GM12892 (cell line): Measurements from ENCODE around the gene LZTS2.

Experiments
- DNase-seq: peaks from one replicate; pipeline ENCODE4 v3.0.0; 2011; ENCODE audit not compliant: insufficient read length
- FAIRE-seq: peaks from 2 replicates; lab custom pipeline; 2011; peaks lifted over from hg19 to GRCh38; lab: Jason Lieb, UNC
- POLR2A ChIP-seq: IDR thresholded peaks from 2 replicates; pipeline ENCODE4 v1.6.1; 2011; ENCODE audit warnings: low read depth, low read length, control low read depth
- POLR2AphosphoS5 ChIP-seq: IDR thresholded peaks from 2 replicates; pipeline ENCODE4 v1.6.1; 2011; ENCODE audit warnings: low read depth, low read length, control low read depth
- TAF1 ChIP-seq: IDR thresholded peaks from 2 replicates; pipeline ENCODE4 v1.6.1; 2011; ENCODE audit warnings: low read depth, mild to moderate bottlenecking, control low read depth, low read length, borderline replicate concordance

LZTS2 gene

DNA sequence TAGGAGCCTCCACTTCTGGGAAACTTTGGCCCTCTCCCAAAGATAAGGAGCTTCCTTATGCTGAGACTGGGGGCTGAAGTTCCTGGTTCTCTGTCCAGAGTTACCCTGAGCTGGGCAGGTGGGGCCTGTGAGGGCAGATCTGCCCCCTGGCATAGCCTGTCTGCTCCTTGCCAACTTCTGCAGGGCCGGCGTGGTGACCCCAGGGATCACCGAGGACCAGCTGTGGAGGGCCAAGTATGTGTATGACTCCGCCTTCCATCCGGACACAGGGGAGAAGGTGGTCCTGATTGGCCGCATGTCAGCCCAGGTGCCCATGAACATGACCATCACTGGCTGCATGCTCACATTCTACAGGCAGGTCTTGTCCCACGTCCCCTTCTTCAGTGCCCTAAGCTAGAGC lies 35.7 kb downstream of the LZTS2 start:
- TF ChIP-seq POLR2AphosphoS5, result no peak
- TF ChIP-seq TAF1, result no peak
- TF ChIP-seq POLR2A, result no peak
- DNase-seq (no peak), FAIRE-seq (no peak)

DNA sequence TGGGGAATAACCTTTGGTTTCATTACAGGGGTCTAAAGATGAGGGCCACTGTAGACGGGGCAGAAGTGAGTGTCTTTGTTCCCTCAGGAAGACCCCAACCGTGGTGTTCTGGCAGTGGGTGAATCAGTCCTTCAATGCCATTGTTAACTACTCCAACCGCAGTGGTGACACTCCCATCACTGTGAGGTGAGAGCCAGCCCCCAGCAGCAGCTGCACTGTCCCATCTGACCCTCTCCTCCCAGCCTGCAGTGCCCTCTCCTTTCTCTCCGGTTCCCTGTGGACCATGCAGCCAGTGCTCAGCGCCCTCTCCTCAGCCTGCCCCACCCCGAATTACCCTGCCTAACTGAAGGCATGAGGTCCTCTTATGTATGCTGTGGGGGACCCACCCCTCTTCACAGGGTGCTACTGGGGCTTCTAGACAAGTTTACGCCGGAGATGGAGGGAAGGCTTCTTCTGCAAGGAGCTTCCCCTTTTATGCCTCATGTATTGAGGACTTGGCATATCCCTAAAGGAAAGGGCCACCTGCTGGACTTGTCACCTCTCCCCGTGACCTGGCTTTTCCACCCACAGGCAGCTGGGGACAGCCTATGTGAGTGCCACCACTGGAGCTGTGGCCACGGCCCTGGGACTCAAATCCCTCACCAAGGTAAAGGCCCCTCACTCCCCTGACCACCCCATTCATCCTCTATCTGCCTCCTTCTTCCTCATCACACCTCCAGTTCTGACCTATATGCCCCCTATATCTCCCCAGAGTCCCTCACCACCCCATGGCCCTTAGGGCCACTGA lies 36.5 kb downstream of the LZTS2 start:
- DNase-seq (no peak), FAIRE-seq (no peak)
- TF ChIP-seq POLR2AphosphoS5 (no peak), TAF1 (no peak), POLR2A (no peak)

DNA sequence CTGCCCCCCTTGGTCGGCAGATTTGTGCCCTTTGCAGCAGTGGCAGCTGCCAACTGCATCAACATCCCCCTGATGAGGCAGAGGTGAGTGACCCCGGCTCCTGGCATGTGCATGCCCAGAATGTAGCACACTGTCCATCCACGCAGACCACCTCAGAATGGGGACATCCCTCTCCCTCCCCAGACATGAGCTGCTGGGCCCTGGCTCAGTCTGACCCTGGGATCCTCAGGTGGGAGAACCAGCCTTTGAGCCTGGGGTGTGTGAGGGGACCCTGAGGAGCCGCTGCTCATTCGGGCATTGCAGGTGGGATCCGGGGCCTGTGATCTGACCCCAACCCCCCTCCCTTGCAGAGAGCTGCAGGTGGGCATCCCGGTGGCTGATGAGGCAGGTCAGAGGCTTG lies 37.1 kb downstream of the LZTS2 start:
- FAIRE-seq (no peak), DNase-seq (no peak)
- no peak for TF ChIP-seq POLR2AphosphoS5
- no peak for TF ChIP-seq POLR2A
- no peak for TF ChIP-seq TAF1

DNA sequence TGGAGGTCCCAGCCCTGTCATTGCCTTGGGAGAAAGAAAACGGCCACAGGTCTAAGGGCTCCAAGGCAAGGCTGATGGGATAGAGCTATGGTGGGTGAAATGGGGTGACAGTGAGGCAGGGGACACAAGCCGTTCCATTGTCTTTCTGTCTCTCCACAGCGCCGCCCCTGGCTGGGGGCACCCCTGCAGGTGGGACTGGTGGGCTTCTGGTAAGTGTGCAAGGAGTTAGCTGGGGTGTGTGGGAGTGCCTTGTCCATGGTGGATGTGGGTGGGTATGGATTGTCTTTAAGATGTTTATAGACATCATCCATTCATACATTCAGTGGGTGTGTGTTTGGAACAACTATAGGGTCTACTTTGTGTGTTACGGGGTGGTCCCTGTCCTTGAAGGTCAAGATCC lies 38.9 kb downstream of the LZTS2 start:
- FAIRE-seq (no peak), DNase-seq (no peak)
- TF ChIP-seq POLR2A, result no peak
- no peak for TF ChIP-seq POLR2AphosphoS5
- TF ChIP-seq TAF1, result no peak

DNA sequence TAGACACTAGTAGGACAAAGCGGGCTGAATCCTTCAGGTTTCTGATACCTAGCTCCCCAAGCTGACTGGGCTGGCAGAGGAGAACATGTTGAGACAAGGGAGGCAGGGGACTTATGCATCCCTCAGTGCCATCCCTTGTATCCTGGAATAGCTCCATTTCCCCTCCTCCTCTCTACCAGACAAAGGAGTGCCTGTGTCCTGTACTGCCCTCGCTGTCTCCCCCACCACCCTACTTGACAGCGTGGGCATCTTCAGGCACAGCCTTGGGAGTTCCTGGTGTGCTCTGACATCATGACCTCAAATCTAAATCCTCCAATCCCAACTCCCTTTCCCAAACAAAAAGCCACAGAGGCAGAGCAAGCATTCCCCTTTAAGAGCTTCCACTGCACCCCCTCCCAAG lies 40.5 kb downstream of the LZTS2 start:
- DNase-seq (no peak), FAIRE-seq (no peak)
- TF ChIP-seq POLR2A, result no peak
- no peak for TF ChIP-seq TAF1
- no peak for TF ChIP-seq POLR2AphosphoS5

DNA sequence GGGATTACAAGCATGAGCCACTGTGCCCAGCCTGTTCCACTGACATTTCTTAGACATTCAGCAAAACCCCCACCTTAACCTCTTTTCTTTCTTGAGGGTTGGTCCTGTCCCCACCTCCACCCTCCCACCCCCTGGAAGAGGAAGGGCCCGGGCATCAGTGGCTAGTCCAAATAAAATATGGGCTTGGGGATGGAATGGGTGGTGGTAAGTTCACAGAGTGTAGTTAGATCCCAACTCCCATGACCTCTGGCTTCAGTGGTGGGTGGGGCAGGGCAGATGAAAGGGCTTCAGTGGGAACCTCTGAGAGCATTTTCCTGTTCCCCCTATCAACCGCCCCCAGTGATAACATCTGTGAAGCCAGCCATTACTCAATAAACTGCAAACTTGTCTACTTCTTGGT lies 41.2 kb downstream of the LZTS2 start:
- no peak for TF ChIP-seq POLR2AphosphoS5
- DNase-seq, result no peak
- no peak for FAIRE-seq

DNA sequence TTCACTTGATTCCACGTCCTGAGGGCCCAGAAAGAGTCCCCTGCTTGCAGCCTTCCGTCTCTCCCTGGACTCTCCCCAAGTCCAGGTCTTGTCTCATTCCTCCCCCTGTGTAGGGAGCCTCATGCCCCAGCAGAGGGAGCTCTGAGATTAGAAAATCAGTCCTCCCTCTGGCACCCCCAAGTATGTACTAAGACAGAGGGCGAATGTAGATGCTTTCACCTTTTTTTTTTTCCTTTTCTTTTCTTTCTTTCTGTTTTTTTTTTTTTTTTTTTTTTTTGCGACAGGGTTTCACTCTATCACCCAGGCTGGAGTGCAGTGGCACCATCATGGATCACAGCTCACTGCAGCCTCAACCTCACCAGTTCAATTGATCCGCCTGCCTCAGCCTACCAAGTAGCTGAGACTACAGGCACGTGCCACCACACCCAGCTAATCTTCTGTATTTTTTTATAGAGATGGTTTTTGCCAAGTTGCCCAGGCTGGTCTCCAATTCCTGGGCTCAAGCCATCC lies 41.7 kb downstream of the LZTS2 start:
- DNase-seq (peak; percentile 77), FAIRE-seq (peak; percentile 38)
- TF ChIP-seq POLR2A (no peak), POLR2AphosphoS5 (no peak), TAF1 (no peak)

DNA sequence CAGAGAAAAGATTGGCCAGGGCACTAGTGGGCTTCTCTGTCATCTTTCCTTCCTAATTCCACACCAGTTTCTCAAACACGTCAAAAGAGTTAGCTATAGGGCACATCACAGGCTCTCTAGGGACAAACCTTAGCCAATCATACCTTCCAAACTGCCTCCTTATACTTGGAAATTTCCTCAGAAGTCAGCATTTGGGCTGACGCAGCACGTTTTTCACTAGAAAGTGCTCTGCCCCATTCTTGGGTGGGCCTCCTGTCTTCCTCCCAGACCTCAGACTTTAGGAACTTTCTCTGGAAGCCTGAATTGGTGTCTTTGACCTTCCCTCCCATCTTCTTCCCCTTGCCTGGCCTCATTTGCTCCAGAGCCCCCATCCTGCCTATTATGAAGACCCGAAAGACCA lies 42.5 kb downstream of the LZTS2 start:
- FAIRE-seq, result no peak
- no peak for DNase-seq
- TF ChIP-seq POLR2AphosphoS5 (no peak), TAF1 (no peak)

DNA sequence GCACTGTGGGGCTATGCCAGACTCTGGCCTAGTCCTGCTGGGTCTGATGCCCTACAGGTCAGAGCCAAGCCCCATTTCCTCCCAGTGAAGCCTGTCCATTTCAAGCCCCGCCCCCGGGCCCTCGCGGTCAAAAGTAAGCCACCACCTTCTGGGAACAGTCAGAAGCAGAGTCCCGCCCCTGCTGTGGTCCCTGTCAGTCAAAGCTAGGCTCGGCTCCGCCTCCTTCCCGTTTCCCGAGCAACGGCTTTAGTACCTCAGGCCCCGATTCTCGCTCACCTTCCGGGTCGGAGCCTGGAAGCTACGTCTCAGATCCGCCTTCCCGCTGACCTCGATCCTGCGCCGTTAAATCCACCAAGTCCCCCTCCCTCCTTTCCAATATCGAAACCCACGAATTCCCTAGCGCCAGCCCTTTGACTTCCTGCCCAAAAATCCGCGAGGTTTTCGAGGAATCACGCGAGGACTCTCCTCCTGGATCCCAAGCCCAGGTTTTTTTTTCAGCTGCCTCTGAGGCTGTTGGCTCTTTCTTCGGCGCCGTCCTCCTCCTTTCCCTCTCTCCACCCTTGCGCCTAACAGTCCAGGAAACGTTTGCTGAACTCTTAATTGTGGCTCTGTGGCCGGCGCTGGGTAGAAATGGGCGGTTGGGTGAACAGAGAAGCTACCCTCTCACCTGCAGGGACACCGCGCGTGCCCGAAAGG lies 43.2 kb downstream of the LZTS2 start:
- peak; percentile 97 for FAIRE-seq
- TF ChIP-seq POLR2A (peak; percentile 77), TAF1 (peak; percentile 52), POLR2AphosphoS5 (peak; percentile 75)
- peak; percentile 87 for DNase-seq

DNA sequence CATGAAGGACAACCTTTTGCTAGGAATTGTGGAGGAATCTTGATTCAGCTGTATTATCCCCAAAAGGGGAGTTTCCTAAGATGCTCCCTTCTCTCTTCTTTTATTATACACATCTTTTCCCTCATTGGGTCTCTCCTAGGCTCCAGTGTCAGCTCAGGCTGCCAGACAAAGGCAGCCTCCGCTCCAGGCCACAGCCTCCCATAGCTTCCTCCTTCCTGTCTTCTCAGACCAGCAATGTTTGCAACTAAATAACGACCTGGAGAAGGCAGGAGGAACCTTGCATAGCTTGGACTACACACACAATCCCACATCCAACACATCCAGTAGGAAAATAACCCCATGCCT lies 43.7 kb downstream of the LZTS2 start:
- DNase-seq, result no peak
- FAIRE-seq, result no peak
- no peak for TF ChIP-seq POLR2AphosphoS5
- TF ChIP-seq TAF1, result no peak
- TF ChIP-seq POLR2A, result no peak

DNA sequence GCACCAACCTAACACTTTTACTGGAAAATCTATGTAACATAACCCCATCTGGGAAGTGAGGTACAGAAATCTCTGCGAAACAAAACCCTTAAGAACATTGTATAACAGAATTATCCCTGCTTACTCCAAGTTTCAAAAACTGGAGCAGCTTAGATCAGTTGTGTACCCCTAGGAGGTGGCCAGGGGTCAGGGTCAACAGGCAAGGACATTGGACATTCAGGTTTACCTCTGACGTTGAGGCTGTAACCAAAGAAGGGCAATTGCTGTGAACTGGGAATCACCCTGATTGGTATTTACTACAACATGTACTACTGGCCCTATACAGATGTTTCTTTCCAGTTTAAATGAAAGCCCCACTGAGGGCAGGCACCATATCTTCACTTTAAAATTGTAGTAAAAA lies 44.5 kb downstream of the LZTS2 start:
- DNase-seq (no peak), FAIRE-seq (no peak)

More for the DNA sequence above, 44.5 kb downstream of the LZTS2 start:
- no peak for TF ChIP-seq TAF1
- TF ChIP-seq POLR2A, result no peak
- TF ChIP-seq POLR2AphosphoS5, result no peak
